Mucosa of descending colon (tissue), 3 donors: ENCODE results near the gene NPC1L1. TPM values are rescaled to one million over a fixed set of nuclear protein-coding genes. Genes with fewer than 3 reads are reported as not detected.

Experiments
- ATAC-seq: fragments of 200-7000 bp; cut with Tn5 transposase; one replicate; pipeline ENCODE4 v1.9.1; 2020; ENCODE audit warnings: mild to moderate bottlenecking, moderate library complexity
- DNase-seq, 3 donors: peaks; one replicate each; pipeline ENCODE4 v3.0.0-alpha.2; 2020
- H3K36me3 ChIP-seq: fragments of 200-600 bp; one replicate; pipeline ENCODE4 v1.8.0; 2021; ENCODE audit warnings: low read depth, mild to moderate bottlenecking
- H3K4me1 ChIP-seq: fragments of 200-600 bp; one replicate; pipeline ENCODE4 v1.8.0; 2021; ENCODE audit warnings: low read depth, mild to moderate bottlenecking
- H3K4me3 ChIP-seq: fragments of 200-600 bp; one replicate; pipeline ENCODE4 v1.8.0; 2021; ENCODE audit warnings: mild to moderate bottlenecking
- H3K9me3 ChIP-seq: fragments of 200-600 bp; one replicate; pipeline ENCODE4 v1.8.0; 2021; ENCODE audit warnings: mild to moderate bottlenecking
- CTCF ChIP-seq: fragments of 200-600 bp; IDR thresholded peaks from one replicate; pipeline ENCODE4 v1.8.0; 2022; ENCODE audit warnings: antibody characterized with exemption, mild to moderate bottlenecking
- intact Hi-C, 2 donors: fragments of 100-400 bp; cut with DNase I in 1 of 2; cut with micrococcal nuclease in 1 of 2; formaldehyde crosslinking; loops; one replicate each; pipeline versions ENCODE4 v1.11.0 to v1.11.1; 2022; cut with DNase I, micrococcal nuclease
- total RNA-seq, 3 donors: library from RNA; stranded (reverse); fragmentation: NEBNext Ultra II Directional in 2 of 3; extraction: Animal tissue kit (Norgen Biotek cat#: 25700) in 2 of 3; gene quantifications; one replicate each; pipeline versions ENCODE4 v1.2.1 to v1.2.4, GENCODE V29; 2021 to 2023
- donor health status: DM: no; HTN: no; CAD: no; lungs with moderate emphysema.
- donor health status: DM: no; HTN: no; CAD: no.
- donor health status: DM: no; HTN: yes; CAD: no.

The NPC1L1 gene
- total RNA-seq, 3 donors from 2014 or later, result 0.12 to 0.82 TPM; not detected in 1

- ATAC-seq, result peak; percentile 98
- TF ChIP-seq CTCF, result no peak
- Histone ChIP-seq H3K36me3 (peaks cover 5% of the 10 kb centered on the region), H3K4me3 (peak within 1 kb of the TSS; percentile 58), H3K4me1 (peaks cover 13% of the 10 kb centered on the region), H3K9me3 (no peaks in the 10 kb centered on the region)
- DNase-seq, result peak; percentile 100
- intact Hi-C loops, result loop anchor here in 1 of 2 donors (10.0 kb wide), 1 partner anchor 263 kb away; the partner anchor contains the start of gene H2AZ2
Observed at GRCh38 chr7:44581879-44582603, 40.9 kb upstream of the NPC1L1 start, which contains the start of gene TMED4. TSS of gene TMED4 (minus strand) at chr7:44582231. CDS start at chr7:44582206, 25 bp downstream.

GRCh38 chr7:44580945-44581878, 40.1 kb upstream of the NPC1L1 start:
- peak; percentile 66 for ATAC-seq

GRCh38 chr7:44576228-44576627, 35.1 kb upstream of the NPC1L1 start:
- ATAC-seq, result no peak
- intact Hi-C loops, result no loop called here
- no peak for TF ChIP-seq CTCF
- peaks cover 26% of the 10 kb centered on the region for H3K4me1 ChIP-seq
- H3K4me3 ChIP-seq, result no peak overlapping the region
- H3K36me3 ChIP-seq, result peaks cover 5% of the 10 kb centered on the region
- no peaks in the 10 kb centered on the region for H3K9me3 ChIP-seq
- no peak for DNase-seq

More at GRCh38 chr7:44580945-44581878, 40.1 kb upstream of the NPC1L1 start:
- Histone ChIP-seq H3K36me3 (peaks cover 5% of the 10 kb centered on the region), H3K4me3 (peak overlapping the region; percentile 58), H3K4me1 (peaks cover 13% of the 10 kb centered on the region), H3K9me3 (no peaks in the 10 kb centered on the region)
- TF ChIP-seq CTCF, result no peak
- intact Hi-C loops, result loop anchor here in 1 of 2 donors (10.0 kb wide), 1 partner anchor 264 kb away; the partner anchor contains the start of gene H2AZ2
- peak; percentile 52 to 71 (median 66) for DNase-seq

DNA sequence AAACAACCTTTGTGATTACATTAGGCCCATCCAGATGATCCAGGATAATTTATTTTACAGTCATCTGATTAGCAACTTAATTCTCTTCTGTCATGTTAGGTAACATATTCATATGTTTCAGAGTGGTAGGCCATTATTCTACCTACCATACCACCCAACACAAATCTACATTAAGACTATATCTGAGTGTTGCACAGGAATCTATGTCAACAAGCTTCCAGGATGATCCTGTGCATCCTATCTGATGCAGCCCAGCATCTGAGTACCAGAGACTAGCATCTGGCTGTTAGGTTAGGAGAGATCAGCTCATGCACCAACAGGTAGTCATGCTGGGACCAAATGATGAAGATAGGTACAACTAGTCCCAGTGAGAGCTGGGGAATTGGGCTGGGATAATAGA, 33.9 kb upstream of the NPC1L1 start:
- H3K4me1 ChIP-seq, result peaks cover 15% of the 10 kb centered on the region
- H3K9me3 ChIP-seq, result no peaks in the 10 kb centered on the region
- H3K4me3 ChIP-seq, result no peak overlapping the region
- DNase-seq, result no peak
- no peak for ATAC-seq
- intact Hi-C loops, result no loop called here
- TF ChIP-seq CTCF, result no peak
- peaks cover 9% of the 10 kb centered on the region for H3K36me3 ChIP-seq

DNA sequence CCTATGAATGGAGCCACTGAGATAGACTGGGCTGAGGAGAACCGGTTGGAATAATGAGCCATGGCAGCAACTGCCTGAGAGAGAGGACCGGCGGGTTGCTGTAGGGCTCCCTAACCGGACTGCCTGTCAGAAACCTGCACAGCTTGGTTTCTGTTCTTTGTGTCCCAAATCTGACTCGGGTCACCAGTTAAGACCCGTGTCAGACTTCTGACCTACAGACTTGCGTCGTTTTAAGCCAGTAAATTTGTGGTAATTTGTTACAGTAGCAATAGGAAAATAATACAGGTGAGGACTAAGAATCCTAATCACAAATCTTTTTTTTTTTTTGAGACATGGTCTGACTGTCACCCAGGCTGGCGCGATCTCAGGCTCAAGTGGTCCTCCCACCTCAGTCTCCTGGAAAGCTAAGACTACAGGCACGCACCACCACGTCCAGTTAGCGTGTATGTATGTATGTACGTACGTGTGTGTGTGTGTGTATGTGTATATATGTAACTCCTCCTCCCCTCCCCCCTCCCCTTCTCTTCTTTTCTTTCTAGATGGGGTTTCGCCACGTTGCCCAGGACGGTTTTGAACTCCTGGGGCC, 33.2 kb upstream of the NPC1L1 start:
- ATAC-seq (no peak), DNase-seq (no peak)
- H3K9me3 ChIP-seq, result no peaks in the 10 kb centered on the region
- peaks cover 15% of the 10 kb centered on the region for H3K4me1 ChIP-seq
- peaks cover 7% of the 10 kb centered on the region for H3K36me3 ChIP-seq
- intact Hi-C loops, result no loop called here
- H3K4me3 ChIP-seq, result peak overlapping the region; percentile 74
- TF ChIP-seq CTCF, result no peak
